HFFc6 (cell line): Measurements from ENCODE around the gene EPS8L1. TPM values are rescaled to one million over a fixed set of nuclear protein-coding genes. Genes with fewer than 3 reads are reported as not detected.

Experiments used
- DNase-seq: peaks from one replicate; pipeline ENCODE4 v3.0.0-alpha.2; 2018
- H3K27ac Mint-ChIP-seq: 2 replicates; pipeline ENCODE4 v1.8.0; 2020; ENCODE audit warnings: mild to moderate bottlenecking, mixed read lengths
- H3K27me3 Mint-ChIP-seq: 2 replicates; pipeline ENCODE4 v1.8.0; 2021; ENCODE audit warnings: mild to moderate bottlenecking, moderate library complexity, mixed read lengths; ENCODE audit not compliant: insufficient read depth
- H3K36me3 Mint-ChIP-seq: 2 replicates; pipeline ENCODE4 v1.8.0; 2021; ENCODE audit warnings: low read depth, mixed read lengths
- H3K4me1 Mint-ChIP-seq: 2 replicates; pipeline ENCODE4 v1.8.0; 2020; ENCODE audit warnings: low read depth, mixed read lengths
- H3K4me3 Mint-ChIP-seq: 2 replicates; pipeline ENCODE4 v1.8.0; 2020; ENCODE audit warnings: mild to moderate bottlenecking, moderate library complexity, mixed read lengths
- H3K9me3 Mint-ChIP-seq: 2 replicates; pipeline ENCODE4 v1.8.0; 2020; ENCODE audit warnings: mild to moderate bottlenecking, mixed read lengths
- CTCF ChIP-seq: fragments of 200-600 bp; sonication (generic); IDR thresholded peaks from 2 replicates; pipeline ENCODE4 v1.5.0; 2021; ENCODE audit warnings: antibody characterized with exemption, mild to moderate bottlenecking
- total RNA-seq, 6 experiments: library from RNA; stranded (reverse); fragmentation: NEBNext Ultra II Directional; extraction: Animal tissue kit (Norgen Biotek cat#: 25700); gene quantifications; 2 replicates in 1 of 6; 3 replicates in 5 of 6; pipeline ENCODE4 v1.2.3, GENCODE V29; 2021

EPS8L1 gene
- total RNA-seq, 6 experiments from 2014 or later: 0.55 to 0.94 (median 0.64) TPM; not detected in 1

GRCh38 chr19:55091955-55092354 lies 16.3 kb downstream of the EPS8L1 start:
- Mint-ChIP-seq H3K9me3 (no peaks in the 10 kb centered on the region), H3K4me1 (peaks cover 18% of the 10 kb centered on the region), H3K27me3 (peaks cover 8% of the 10 kb centered on the region; the same call in 1 of the 2 replicates), H3K36me3 (0 out of 2 replicates have a peak, but pooled peaks cover 10% of the 10 kb centered on the region), H3K27ac (no peak overlapping the region), H3K4me3 (no peak overlapping the region)
- no peak for DNase-seq
- TF ChIP-seq CTCF: no peak

DNA sequence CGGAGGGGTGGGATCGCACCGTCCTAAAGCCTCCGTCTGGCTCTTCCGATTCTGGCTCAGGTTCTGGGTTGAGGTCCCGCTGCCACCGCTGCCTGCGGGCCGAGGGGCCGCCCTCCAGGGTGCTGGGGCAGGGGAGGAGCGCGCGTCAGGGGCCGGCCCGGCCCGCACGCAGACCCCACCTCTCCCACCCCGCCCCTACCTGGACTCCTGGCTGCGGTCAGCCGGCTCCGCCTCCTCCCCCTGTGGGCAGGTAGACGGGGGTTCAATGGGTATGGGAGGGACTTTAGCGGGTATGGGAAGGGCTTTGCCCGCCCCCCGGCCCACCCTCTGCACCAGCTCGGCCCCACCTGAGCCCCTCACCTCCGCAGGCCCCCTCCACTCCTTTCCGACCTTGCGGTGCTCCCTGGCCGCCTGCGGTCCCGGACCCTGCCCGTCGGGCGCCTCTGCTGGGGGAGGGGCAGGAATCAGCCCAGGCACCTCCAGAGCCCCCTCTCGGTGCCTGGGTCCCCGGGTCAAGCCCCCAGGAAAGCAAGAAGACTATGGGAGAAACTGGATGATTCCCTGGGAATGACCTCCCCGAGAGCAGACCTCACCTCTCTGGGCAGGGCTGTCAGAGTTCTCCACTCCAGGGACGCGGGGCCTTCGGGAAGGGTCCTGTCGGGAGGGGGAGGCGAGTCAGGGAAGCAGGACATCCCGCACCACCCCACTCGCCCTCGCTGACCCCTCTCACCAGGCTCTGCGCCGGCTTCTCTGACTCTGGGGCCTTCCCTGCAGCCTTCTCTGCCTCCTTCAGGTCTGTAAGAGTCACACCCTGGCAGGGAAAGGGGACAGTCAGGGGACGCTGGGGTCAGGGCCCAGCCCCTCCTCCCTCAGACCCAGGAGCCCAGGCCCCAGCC lies 17.0 kb downstream of the EPS8L1 start:
- Mint-ChIP-seq H3K4me3 (no peak overlapping the region), H3K27me3 (peaks cover 1% of the 10 kb centered on the region; the same call in 1 of the 2 replicates), H3K4me1 (peaks cover 11% of the 10 kb centered on the region), H3K27ac (no peak overlapping the region), H3K9me3 (no peaks in the 10 kb centered on the region), H3K36me3 (0 out of 2 replicates have a peak, but pooled peaks cover 10% of the 10 kb centered on the region)
- DNase-seq: no peak
- no peak for TF ChIP-seq CTCF

DNA sequence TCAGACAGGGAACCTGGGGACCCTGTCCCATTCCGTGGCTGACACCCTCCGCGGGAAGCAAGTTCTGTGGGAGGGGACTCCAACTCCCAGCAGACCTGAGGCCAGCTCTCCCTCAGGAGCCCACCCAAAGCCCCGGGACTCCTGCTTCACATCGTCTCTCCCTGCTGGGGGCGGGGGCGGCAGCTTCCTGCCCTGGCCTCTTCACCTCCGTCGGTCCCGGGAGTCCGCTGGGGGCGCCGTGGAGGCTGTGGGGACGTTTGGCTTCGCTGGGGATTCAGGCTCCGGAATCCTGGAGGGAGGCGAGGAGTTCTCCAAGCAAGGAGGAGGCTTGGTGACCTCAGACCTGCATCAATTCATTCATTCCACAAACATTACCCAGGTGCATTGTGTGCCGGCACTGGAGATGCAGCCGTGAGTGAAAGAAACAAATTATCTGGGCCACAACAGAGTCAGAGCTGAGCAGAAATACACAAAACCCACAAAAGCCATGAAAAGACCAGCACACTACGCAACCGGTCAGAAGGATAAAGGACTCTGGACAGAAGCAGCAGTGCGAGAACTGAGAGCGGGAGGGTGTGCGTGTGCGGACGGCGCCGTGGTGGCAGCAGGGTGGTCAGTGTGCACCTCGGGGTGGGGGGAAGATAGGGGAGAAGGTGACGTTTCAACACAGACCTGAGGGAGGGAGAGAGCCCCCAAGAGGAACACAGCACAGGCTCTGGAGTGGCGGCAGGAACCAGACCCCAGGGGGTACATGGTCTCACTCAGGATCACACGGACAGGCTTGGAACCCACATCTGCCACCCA lies 19.0 kb downstream of the EPS8L1 start:
- no peak for DNase-seq
- TF ChIP-seq CTCF: no peak
- H3K27me3 Mint-ChIP-seq: no peaks in the 10 kb centered on the region
- no peaks in the 10 kb centered on the region for H3K9me3 Mint-ChIP-seq
- 0 out of 2 replicates have a peak, but pooled peaks cover 10% of the 10 kb centered on the region for H3K36me3 Mint-ChIP-seq
- H3K27ac Mint-ChIP-seq: no peak overlapping the region
- H3K4me3 Mint-ChIP-seq: no peak overlapping the region
- H3K4me1 Mint-ChIP-seq: no peaks in the 10 kb centered on the region; the same call in 1 of the 2 replicates

- no peaks in the 10 kb centered on the region for H3K9me3 Mint-ChIP-seq
Measured at GRCh38 chr19:55095260-55096060, 19.8 kb downstream of the EPS8L1 start.

More at GRCh38 chr19:55095260-55096060, 19.8 kb downstream of the EPS8L1 start:
- H3K27ac Mint-ChIP-seq: no peak overlapping the region
- no peaks in the 10 kb centered on the region for H3K27me3 Mint-ChIP-seq
- TF ChIP-seq CTCF: no peak
- DNase-seq: no peak
- 0 out of 2 replicates have a peak, but pooled peaks cover 4% of the 10 kb centered on the region for H3K36me3 Mint-ChIP-seq
- no peak overlapping the region for H3K4me3 Mint-ChIP-seq
- no peaks in the 10 kb centered on the region for H3K4me1 Mint-ChIP-seq
